HL-60 (cell line): ENCODE results near the gene GRIN2D.

Experiments used
- DNase-seq, 2 experiments: peaks; one replicate each; pipeline ENCODE4 v3.0.0-alpha.2; 2010 to 2020; ENCODE audit warnings: low read depth in 1 of 2, low spot score in 1 of 2
- H3K27ac ChIP-seq: fragments of 250-450 bp; sonication (Bioruptor Pico); replicated peaks from 2 replicates; pipeline ENCODE4 v1.5.1; 2020; ENCODE audit warnings: mild to moderate bottlenecking, moderate library complexity
- H3K27me3 ChIP-seq: fragments of 250-450 bp; sonication (Bioruptor Pico); 2 replicates; pipeline ENCODE4 v1.5.1; 2021; ENCODE audit warnings: mild to moderate bottlenecking, moderate library complexity; ENCODE audit not compliant: insufficient read depth, poor library complexity, severe bottlenecking
- H3K4me3 ChIP-seq: replicated peaks from 2 replicates; pipeline ENCODE4 v1.5.1; 2011; ENCODE audit warnings: mild to moderate bottlenecking, control low read depth, low read length; ENCODE audit not compliant: insufficient read depth
- GABPA ChIP-seq: IDR thresholded peaks from 2 replicates; pipeline ENCODE4 v1.6.1; 2012; ENCODE audit warnings: low read depth
- POLR2AphosphoS5 ChIP-seq: IDR thresholded peaks from 2 replicates; pipeline ENCODE4 v1.6.1; 2012; ENCODE audit warnings: low read depth
- SPI1 ChIP-seq: IDR thresholded peaks from 2 replicates; pipeline ENCODE4 v1.6.1; 2012; ENCODE audit warnings: low read depth, mild to moderate bottlenecking, borderline replicate concordance
- TF ChIP-seq, protein P1 (sequence below): IDR thresholded peaks from 2 replicates; pipeline ENCODE4 v1.6.1; 2012; ENCODE audit warnings: low read depth; ENCODE audit not compliant: insufficient replicate concordance
- TF ChIP-seq, protein P2 (sequence below): IDR thresholded peaks from one replicate; pipeline ENCODE4 v1.5.1; 2011; ENCODE audit warnings: low read length, control low read depth, inconsistent platforms; ENCODE audit not compliant: insufficient read depth

The GRIN2D gene

DNA sequence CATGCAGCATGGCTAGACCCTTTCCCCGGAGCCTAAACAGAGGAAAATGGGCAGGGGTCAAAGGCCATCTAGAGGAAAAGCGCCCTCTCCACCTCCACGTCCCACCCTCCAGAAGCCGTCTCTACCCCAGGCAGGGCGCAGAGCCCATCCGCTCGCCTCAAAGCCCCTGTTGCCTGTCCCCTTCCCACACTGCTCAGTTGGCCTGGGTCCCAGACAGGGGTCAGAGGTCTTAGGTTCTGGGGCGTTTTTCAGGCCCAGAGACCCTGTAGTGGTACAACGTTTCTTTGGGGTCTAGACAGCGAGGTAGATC, 30.0 kb upstream of the GRIN2D start:
- peak overlapping the region; percentile 65 for H3K4me3 ChIP-seq
- no peaks in the 10 kb centered on the region for H3K27me3 ChIP-seq
- H3K27ac ChIP-seq, result peak overlapping the region; percentile 91
- TF ChIP-seq, protein P1, sequence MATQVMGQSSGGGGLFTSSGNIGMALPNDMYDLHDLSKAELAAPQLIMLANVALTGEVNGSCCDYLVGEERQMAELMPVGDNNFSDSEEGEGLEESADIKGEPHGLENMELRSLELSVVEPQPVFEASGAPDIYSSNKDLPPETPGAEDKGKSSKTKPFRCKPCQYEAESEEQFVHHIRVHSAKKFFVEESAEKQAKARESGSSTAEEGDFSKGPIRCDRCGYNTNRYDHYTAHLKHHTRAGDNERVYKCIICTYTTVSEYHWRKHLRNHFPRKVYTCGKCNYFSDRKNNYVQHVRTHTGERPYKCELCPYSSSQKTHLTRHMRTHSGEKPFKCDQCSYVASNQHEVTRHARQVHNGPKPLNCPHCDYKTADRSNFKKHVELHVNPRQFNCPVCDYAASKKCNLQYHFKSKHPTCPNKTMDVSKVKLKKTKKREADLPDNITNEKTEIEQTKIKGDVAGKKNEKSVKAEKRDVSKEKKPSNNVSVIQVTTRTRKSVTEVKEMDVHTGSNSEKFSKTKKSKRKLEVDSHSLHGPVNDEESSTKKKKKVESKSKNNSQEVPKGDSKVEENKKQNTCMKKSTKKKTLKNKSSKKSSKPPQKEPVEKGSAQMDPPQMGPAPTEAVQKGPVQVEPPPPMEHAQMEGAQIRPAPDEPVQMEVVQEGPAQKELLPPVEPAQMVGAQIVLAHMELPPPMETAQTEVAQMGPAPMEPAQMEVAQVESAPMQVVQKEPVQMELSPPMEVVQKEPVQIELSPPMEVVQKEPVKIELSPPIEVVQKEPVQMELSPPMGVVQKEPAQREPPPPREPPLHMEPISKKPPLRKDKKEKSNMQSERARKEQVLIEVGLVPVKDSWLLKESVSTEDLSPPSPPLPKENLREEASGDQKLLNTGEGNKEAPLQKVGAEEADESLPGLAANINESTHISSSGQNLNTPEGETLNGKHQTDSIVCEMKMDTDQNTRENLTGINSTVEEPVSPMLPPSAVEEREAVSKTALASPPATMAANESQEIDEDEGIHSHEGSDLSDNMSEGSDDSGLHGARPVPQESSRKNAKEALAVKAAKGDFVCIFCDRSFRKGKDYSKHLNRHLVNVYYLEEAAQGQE, result no peak
- TF ChIP-seq GABPA (no peak), SPI1 (no peak), POLR2AphosphoS5 (no peak; the same call in 1 of the 2 replicates)
- TF ChIP-seq, protein P2, sequence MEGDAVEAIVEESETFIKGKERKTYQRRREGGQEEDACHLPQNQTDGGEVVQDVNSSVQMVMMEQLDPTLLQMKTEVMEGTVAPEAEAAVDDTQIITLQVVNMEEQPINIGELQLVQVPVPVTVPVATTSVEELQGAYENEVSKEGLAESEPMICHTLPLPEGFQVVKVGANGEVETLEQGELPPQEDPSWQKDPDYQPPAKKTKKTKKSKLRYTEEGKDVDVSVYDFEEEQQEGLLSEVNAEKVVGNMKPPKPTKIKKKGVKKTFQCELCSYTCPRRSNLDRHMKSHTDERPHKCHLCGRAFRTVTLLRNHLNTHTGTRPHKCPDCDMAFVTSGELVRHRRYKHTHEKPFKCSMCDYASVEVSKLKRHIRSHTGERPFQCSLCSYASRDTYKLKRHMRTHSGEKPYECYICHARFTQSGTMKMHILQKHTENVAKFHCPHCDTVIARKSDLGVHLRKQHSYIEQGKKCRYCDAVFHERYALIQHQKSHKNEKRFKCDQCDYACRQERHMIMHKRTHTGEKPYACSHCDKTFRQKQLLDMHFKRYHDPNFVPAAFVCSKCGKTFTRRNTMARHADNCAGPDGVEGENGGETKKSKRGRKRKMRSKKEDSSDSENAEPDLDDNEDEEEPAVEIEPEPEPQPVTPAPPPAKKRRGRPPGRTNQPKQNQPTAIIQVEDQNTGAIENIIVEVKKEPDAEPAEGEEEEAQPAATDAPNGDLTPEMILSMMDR, result no peak
- no peak for DNase-seq

DNA sequence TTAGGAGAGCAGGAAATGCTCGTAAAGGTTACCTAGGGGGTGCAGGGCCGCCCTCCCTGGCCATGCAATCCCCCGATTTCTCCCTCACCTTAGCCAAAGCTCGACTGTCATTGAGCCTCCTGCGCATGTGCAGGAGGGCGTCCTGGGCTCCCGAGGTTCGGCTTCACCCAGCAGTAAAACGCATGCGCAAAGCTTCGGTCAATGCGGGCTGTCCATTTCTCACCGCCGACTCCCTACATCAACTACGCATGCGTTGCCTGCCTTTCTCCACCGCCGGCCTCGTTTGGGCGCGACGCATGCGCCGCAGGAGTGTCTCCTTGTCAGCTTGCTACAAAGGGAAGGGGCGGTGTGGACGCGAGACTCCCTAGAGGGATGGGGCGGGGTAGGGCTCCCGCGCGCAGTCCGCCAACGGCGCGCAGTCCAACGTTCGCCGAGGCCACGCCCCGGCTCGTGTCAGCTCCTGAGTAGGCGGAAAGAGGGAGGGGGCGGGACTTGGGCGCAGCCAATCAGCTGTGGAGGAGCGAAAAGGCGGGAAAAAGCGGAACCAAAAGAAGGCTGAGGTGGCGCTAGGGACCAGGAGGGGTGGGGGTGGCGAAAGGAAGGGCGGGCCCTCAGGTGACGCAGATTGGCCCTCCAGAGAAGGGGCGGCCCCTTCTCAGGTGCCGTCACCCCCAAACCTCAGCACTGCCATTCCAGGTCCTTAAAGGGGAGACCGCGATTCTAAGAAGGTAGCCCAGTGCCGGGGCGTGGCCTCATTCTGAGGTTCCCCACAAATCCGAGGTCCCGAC, 29.5 kb upstream of the GRIN2D start, which contains the start of the genes SYNGR4 and TMEM143:
Gene SYNGR4, plus strand, starts transcription at position 558 of the 788 bp plus-strand sequence. CDS start 1,476 bp downstream, outside the sequence.
Gene TMEM143, minus strand, starts transcription at position 131 of the 788 bp plus-strand sequence. Its CDS starts 20 bp downstream, at position 111.
- peak within 1 kb of the TSS; percentile 65 for H3K4me3 ChIP-seq
- H3K27me3 ChIP-seq, result no peaks in the 10 kb centered on the region
- peak; percentile 99 to 100 for DNase-seq
- peak within 1 kb of the TSS; percentile 91 for H3K27ac ChIP-seq
- TF ChIP-seq, protein P2, result no peak
- peak; percentile 67; the same call in 1 of the 2 replicates for TF ChIP-seq POLR2AphosphoS5

DNA sequence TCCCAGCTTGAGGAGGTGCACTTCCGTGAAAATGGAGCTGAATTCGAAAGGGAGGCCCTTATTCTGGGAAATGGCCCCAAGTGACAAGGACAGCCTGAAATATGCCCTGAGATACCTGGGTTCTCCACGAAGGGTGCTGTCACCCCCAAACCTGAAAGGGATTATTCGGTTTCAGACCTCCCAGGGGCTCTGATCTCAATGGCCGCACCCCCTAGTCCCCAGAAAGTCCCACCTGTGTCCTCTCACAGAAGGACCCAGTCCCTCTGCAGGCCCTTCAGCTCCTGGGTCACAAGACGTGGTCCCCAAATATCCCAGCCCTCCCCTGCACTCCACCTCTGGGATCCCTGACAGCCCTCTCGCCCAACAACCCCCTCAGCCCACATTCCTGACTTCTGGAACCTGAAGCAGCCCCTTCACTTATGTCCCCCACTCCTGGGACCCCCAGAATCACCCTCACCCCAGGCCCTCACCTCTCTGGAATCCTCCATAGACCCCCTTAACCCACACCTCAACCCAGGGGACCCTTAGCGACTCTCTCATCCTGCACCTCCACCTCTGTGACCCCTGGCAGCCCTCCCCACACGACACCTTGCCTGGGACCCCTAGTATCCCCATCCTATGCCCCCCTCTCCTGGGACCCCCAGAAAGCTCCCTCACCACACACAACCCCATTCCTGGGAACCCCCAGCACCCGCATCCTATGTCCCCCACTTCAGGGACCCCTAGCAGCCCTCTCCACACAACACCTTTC, 28.7 kb upstream of the GRIN2D start:
- DNase-seq, result no peak
- peak overlapping the region; percentile 31 for H3K4me3 ChIP-seq
- peak overlapping the region; percentile 91 for H3K27ac ChIP-seq
- TF ChIP-seq, protein P2, result no peak
- TF ChIP-seq GABPA (no peak), SPI1 (no peak), POLR2AphosphoS5 (no peak)
- TF ChIP-seq, protein P1, result no peak
- no peaks in the 10 kb centered on the region for H3K27me3 ChIP-seq
